Keratinocyte (primary cell): Measurements from ENCODE around the gene XRCC1. TPM values are rescaled to one million over a fixed set of nuclear protein-coding genes. Genes with fewer than 3 reads are reported as not detected.

Experiments used
- DNase-seq: peaks from one replicate; pipeline ENCODE4 v3.0.0-alpha.2; 2011; ENCODE audit warnings: low read depth, missing footprints, low spot score
- FAIRE-seq: peaks from 2 replicates; lab custom pipeline; 2011; peaks lifted over from hg19 to GRCh38; lab: Jason Lieb, UNC
- H2AFZ ChIP-seq: 2 replicates; pipeline ENCODE4 v1.6.0; 2012; ENCODE audit warnings: low read length, control low read depth, inconsistent platforms; ENCODE audit not compliant: control insufficient read depth
- H3K27ac ChIP-seq: 2 replicates; pipeline ENCODE4 v1.5.1; 2011; ENCODE audit warnings: low read length; ENCODE audit not compliant: control insufficient read depth, insufficient read depth
- H3K27me3 ChIP-seq: 3 replicates; pipeline ENCODE4 v1.6.0; 2011; ENCODE audit warnings: low read length; ENCODE audit not compliant: control insufficient read depth, insufficient read depth; ENCODE audit errors: extremely low read depth
- H3K36me3 ChIP-seq, 2 experiments: 2 replicates in 1 of 2; 3 replicates in 1 of 2; pipeline ENCODE4 v1.5.1; 2011; ENCODE audit warnings: low read length in 2 of 2, mild to moderate bottlenecking in 1 of 2; ENCODE audit not compliant: control insufficient read depth in 2 of 2, insufficient read depth in 2 of 2; ENCODE audit errors: extremely low read depth in 1 of 2
- H3K4me1 ChIP-seq: 3 replicates; pipeline ENCODE4 v1.5.1; 2011; ENCODE audit warnings: low read length; ENCODE audit not compliant: control insufficient read depth, insufficient read depth; ENCODE audit errors: extremely low read depth
- H3K4me2 ChIP-seq: 3 replicates; pipeline ENCODE4 v1.6.0; 2011; ENCODE audit warnings: low read depth, low read length; ENCODE audit not compliant: control insufficient read depth, insufficient read depth; ENCODE audit errors: extremely low read depth
- H3K4me3 ChIP-seq, 3 experiments: fragments of 200-600 bp in 1 of 3; sonication (generic) in 1 of 3; 2 replicates in 2 of 3; 3 replicates in 1 of 3; pipeline ENCODE4 v1.5.1; 2011 to 2016; ENCODE audit warnings: low read length in 3 of 3, mild to moderate bottlenecking in 3 of 3, control low read depth in 2 of 3, inconsistent platforms in 1 of 3, low read depth in 1 of 3, mixed read lengths in 1 of 3, mixed run types in 1 of 3, moderate library complexity in 1 of 3; ENCODE audit not compliant: control insufficient read depth in 2 of 3, insufficient read depth in 2 of 3; ENCODE audit errors: extremely low read depth in 1 of 3
- H3K79me2 ChIP-seq: 2 replicates; pipeline ENCODE4 v1.6.0; 2012; ENCODE audit warnings: low read length; ENCODE audit not compliant: control insufficient read depth, insufficient read depth
- H3K9ac ChIP-seq: 3 replicates; pipeline ENCODE4 v1.6.0; 2011; ENCODE audit warnings: low read length; ENCODE audit not compliant: control insufficient read depth, insufficient read depth; ENCODE audit errors: extremely low read depth
- H3K9me1 ChIP-seq: 3 replicates; pipeline ENCODE4 v1.6.0; 2011; ENCODE audit warnings: low read length; ENCODE audit not compliant: control insufficient read depth, insufficient read depth; ENCODE audit errors: extremely low read depth
- H3K9me3 ChIP-seq: 2 replicates; pipeline ENCODE4 v1.5.1; 2012; ENCODE audit warnings: low read depth, low read length; ENCODE audit not compliant: control insufficient read depth
- H4K20me1 ChIP-seq: 3 replicates; pipeline ENCODE4 v1.6.0; 2011; ENCODE audit warnings: low read length; ENCODE audit not compliant: control insufficient read depth, insufficient read depth; ENCODE audit errors: extremely low read depth
- CTCF ChIP-seq, 3 experiments: IDR thresholded peaks in 1 of 3; conservative IDR thresholded peaks in 1 of 3; optimal IDR thresholded peaks in 1 of 3; 2 replicates in 2 of 3; 3 replicates in 1 of 3; pipeline versions ENCODE3 to v1.5.1; 2011; ENCODE audit warnings: low read length in 3 of 3, mild to moderate bottlenecking in 3 of 3, moderate library complexity in 2 of 3, control low read depth in 1 of 3, inconsistent platforms in 1 of 3; ENCODE audit not compliant: insufficient read depth in 2 of 3; ENCODE audit errors: extremely low read depth in 1 of 3
- EZH2 ChIP-seq: IDR thresholded peaks from one replicate; pipeline ENCODE4 v1.6.1; 2012; ENCODE audit warnings: inconsistent platforms, mild to moderate bottlenecking, low read length, moderate library complexity
- dilution Hi-C: fragments of 300-500 bp; cut with MboI; formaldehyde crosslinking; loops from one replicate; pipeline ENCODE4 v1.7.0; 2020; ENCODE audit warnings: low sequenced_read_pairs; ENCODE audit not compliant: extremely low pct_ligation_motif_present
- polyA minus RNA-seq, 3 experiments: library from RNA; depleted of rRNA, polyadenylated mRNA; stranded (reverse); fragments of >200 nt; gene quantifications; 1 replicate in 1 of 3; 2 replicates in 1 of 3; 3 replicates in 1 of 3; pipeline ENCODE4 v1.2.3, GENCODE V29; 2011
- polyA plus RNA-seq, 5 experiments: library from polyadenylated mRNA; depleted of rRNA in 3 of 5; stranded (reverse) in 3 of 5; stranded (forward) in 1 of 5; unstranded in 1 of 5; fragments of >200 nt; gene quantifications; 1 replicate in 1 of 5; 2 replicates in 3 of 5; 3 replicates in 1 of 5; pipeline versions ENCODE4 v1.2.1 to v1.2.3, GENCODE V29; 2011 to 2012; ENCODE audit warnings: missing spikeins in 2 of 5, low read depth in 1 of 5, low replicate concordance in 1 of 5

The XRCC1 gene, protein sequence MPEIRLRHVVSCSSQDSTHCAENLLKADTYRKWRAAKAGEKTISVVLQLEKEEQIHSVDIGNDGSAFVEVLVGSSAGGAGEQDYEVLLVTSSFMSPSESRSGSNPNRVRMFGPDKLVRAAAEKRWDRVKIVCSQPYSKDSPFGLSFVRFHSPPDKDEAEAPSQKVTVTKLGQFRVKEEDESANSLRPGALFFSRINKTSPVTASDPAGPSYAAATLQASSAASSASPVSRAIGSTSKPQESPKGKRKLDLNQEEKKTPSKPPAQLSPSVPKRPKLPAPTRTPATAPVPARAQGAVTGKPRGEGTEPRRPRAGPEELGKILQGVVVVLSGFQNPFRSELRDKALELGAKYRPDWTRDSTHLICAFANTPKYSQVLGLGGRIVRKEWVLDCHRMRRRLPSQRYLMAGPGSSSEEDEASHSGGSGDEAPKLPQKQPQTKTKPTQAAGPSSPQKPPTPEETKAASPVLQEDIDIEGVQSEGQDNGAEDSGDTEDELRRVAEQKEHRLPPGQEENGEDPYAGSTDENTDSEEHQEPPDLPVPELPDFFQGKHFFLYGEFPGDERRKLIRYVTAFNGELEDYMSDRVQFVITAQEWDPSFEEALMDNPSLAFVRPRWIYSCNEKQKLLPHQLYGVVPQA
- polyA plus RNA-seq (16.3 to 17.5 TPM (median 16.8 TPM) in 3 replicates), polyA minus RNA-seq (12.6 to 22.3 TPM (median 12.9 TPM) in 3 replicates)
- 8.2 TPM for polyA plus RNA-seq (2011; ENCODE audit: low read depth)
- polyA plus RNA-seq (2011; cell fraction: cytosol; rRNA removed) = 9.6 and 19.8 TPM in 2 replicates
- 14.4 and 19.9 TPM in 2 replicates for polyA plus RNA-seq (2011; cell fraction: nucleus; rRNA removed)
- polyA plus RNA-seq (2012; ENCODE audit: low replicate concordance) = 10.6 and 19.9 TPM in 2 replicates
- polyA minus RNA-seq (2011; cell fraction: cytosol; rRNA and poly(A)+ RNA removed) = 21.7 TPM
- 9.5 and 11.8 TPM in 2 replicates for polyA minus RNA-seq (2011; cell fraction: nucleus; rRNA and poly(A)+ RNA removed)

DNA sequence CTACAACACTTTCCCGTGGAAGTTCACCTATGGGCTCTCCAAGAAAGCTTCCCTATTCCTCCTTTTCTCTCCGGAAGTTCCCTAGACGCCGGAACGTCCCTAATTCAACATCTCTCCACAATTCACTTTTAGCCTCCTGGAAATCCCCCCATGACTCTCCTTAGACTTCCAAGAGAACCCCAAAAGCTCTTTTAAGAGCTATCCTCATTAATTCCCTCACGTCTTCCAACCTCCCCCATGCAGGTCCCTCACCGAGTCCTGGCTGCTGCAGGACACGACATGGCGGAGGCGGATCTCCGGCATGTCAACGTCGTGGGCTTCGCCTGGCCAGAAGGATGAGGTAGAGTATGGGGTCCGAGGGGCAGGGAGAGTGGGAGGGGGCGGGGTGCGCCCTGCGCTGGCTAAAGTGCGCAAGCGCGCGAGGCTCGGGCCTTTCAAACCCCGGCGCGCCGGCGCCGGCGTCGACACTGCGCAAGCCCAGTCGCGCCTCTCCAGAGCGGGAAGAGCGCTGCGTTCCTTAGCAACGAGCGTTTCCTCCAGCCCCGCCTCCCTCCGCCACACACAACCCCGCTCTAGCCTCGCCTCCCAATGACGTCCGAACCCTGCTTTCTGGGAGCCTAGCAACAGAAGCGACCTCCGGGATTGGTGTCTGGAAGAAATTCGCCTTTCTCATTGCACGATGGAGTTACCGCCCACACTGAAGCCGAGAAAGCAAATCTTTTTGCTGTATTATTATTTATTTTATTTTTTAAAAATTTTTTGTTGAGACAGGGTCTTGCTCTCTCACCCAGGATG, at the start of gene XRCC1, which contains the start of gene PINLYP:
Gene XRCC1 (minus strand): TSS at position 372 of the 795 bp plus-strand sequence. CDS start 69 bp downstream, at position 303.
Gene PINLYP (plus strand): TSS at position 646 of the 795 bp plus-strand sequence. CDS start 1,391 bp downstream, outside the sequence.
- no peaks in the 10 kb centered on the region for H4K20me1 ChIP-seq
- peak; percentile 86 for DNase-seq
- peak within 1 kb of the TSS; percentile 84 for H3K27ac ChIP-seq
- no peaks in the 10 kb centered on the region for H3K9me3 ChIP-seq
- peak within 1 kb of the TSS; percentile 90 for H3K9ac ChIP-seq
- H3K4me2 ChIP-seq = peak within 1 kb of the TSS; percentile 98
- H3K36me3 ChIP-seq = peaks cover 0 to 4% of the 10 kb centered on the region in 2 experiments
- peak; percentile 83 for FAIRE-seq
- H3K27me3 ChIP-seq = no peaks in the 10 kb centered on the region
- dilution Hi-C loops = no loop called here
- TF ChIP-seq EZH2 (no peak), CTCF (optimal IDR thresholded peaks at IDR 0.05 in 1 of 3, IDR thresholded peaks at IDR 0.05 in 1 of 3, conservative IDR thresholded peaks at IDR 0.05 in 1 of 3; ENCODE audit: extremely low read depth in 1 of 3, insufficient read depth in 2 of 3, low read length in 3 of 3) (no peak)
- H3K79me2 ChIP-seq = peaks cover 18% of the 10 kb centered on the region
- H3K4me3 ChIP-seq = peak within 1 kb of the TSS; percentile 71 to 83 (median 79)
- H3K9me1 ChIP-seq = no peaks in the 10 kb centered on the region
- H2AFZ ChIP-seq = peak within 1 kb of the TSS; percentile 92
- peaks cover 21% of the 10 kb centered on the region for H3K4me1 ChIP-seq

DNA sequence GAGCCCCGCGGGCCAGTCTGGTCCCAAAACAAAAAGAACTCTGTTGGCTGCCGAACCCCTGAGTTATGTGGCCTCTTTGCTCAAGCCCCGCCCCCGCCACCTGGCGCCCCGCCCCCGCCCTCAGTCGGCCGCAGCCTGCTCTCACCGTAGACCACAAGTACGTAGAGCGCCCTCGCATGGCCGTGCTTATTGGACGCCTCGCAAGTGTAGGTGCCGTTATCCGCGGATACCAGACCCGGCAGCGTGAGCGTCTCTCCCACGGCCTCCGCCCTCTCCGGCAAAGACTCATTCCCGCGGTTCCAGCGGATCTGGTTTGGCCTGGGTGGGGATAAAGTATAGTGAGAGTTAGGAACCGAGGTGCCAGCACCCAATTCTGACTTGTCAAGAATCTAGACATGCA, 49.6 kb upstream of the XRCC1 start:
- Histone ChIP-seq H3K27ac (no peak overlapping the region), H4K20me1 (no peaks in the 10 kb centered on the region), H3K9ac (no peak overlapping the region), H3K9me3 (no peaks in the 10 kb centered on the region), H2AFZ (peak overlapping the region; percentile 62), H3K4me1 (peaks cover 14% of the 10 kb centered on the region), H3K4me2 (peak overlapping the region; percentile 67), H3K27me3 (no peaks in the 10 kb centered on the region), H3K9me1 (no peaks in the 10 kb centered on the region), H3K36me3 (no peaks in the 10 kb centered on the region), H3K4me3 (peak overlapping the region in 1 of 3 experiments; percentile 34), H3K79me2 (no peaks in the 10 kb centered on the region)
- peak; percentile 57 for FAIRE-seq
- peak; percentile 66 for DNase-seq
- no peak for TF ChIP-seq EZH2
- peak; percentile 26 to 94 (median 68) for TF ChIP-seq CTCF (optimal IDR thresholded peaks at IDR 0.05 in 1 of 3, IDR thresholded peaks at IDR 0.05 in 1 of 3, conservative IDR thresholded peaks at IDR 0.05 in 1 of 3; ENCODE audit: extremely low read depth in 1 of 3, insufficient read depth in 2 of 3, low read length in 3 of 3)
- dilution Hi-C loops = no loop called here
